HepG2 (cell line): ENCODE data around the gene KCNMA1. TPM values are rescaled to one million over a fixed set of nuclear protein-coding genes. Genes with fewer than 3 reads are reported as not detected.

Source experiments
- ATAC-seq: fragments of 200-7000 bp; cut with Tn5 transposase; 3 replicates; pipeline ENCODE4 v1.9.1; 2020; ENCODE audit warnings: mild to moderate bottlenecking, moderate library complexity
- BruUV-seq: library from RNA; stranded (reverse); fragments of 400-500 nt; replicated peaks from 2 replicates; lab custom pipeline; 2021; lab: Mats Ljungman, UMichigan
- CTCF ChIA-PET: fragments of 300-600 bp; formaldehyde crosslinking; extraction: SDS; loops from one replicate; lab custom pipeline; 2021; ENCODE audit warnings: low total read pairs, inconsistent platforms, low intra/inter-chr PET ratio; lab: Yijun Ruan, JAX
- POLR2A ChIA-PET: fragments of 350-600 bp; sonication (Branson Sonifier 250); formaldehyde crosslinking; loops from one replicate; lab custom pipeline; 2020; ENCODE audit warnings: antibody characterized with exemption, inconsistent platforms; lab: Yijun Ruan, JAX
- DNase-seq: peaks from one replicate; pipeline ENCODE4 v3.0.0-alpha.2; 2015; ENCODE audit warnings: low spot score
- FAIRE-seq: peaks from 3 replicates; lab custom pipeline; 2011; peaks lifted over from hg19 to GRCh38; lab: Jason Lieb, UNC
- H2AFZ ChIP-seq: one replicate; pipeline ENCODE4 v1.6.1; 2011; ENCODE audit warnings: low read length, inconsistent platforms
- H3K27ac ChIP-seq: fragments of 300-600 bp; 3 replicates; pipeline ENCODE4 v1.8.0; 2011; ENCODE audit warnings: mixed run types, mild to moderate bottlenecking, mixed read lengths, low read length, inconsistent platforms; ENCODE audit not compliant: insufficient read depth; ENCODE audit errors: extremely low read length
- H3K27me3 ChIP-seq, 2 experiments: fragments of 200-600 bp in 1 of 2; 2 replicates in 1 of 2; 3 replicates in 1 of 2; pipeline versions ENCODE4 v1.6.0 to v1.8.0; 2011; ENCODE audit warnings: low read length in 2 of 2, mild to moderate bottlenecking in 2 of 2, moderate library complexity in 2 of 2, inconsistent platforms in 1 of 2; ENCODE audit not compliant: insufficient read depth in 2 of 2, control insufficient read depth in 1 of 2
- H3K36me3 ChIP-seq, 2 experiments: fragments of 200-600 bp in 1 of 2; replicated peaks in 1 of 2; 2 replicates in 1 of 2; 3 replicates in 1 of 2; pipeline versions ENCODE4 v1.5.1 to v1.8.0; 2011; ENCODE audit warnings: low read length in 2 of 2, inconsistent platforms in 1 of 2; ENCODE audit not compliant: insufficient read depth in 2 of 2, control insufficient read depth in 1 of 2
- H3K4me1 ChIP-seq: 2 replicates; pipeline ENCODE4 v1.5.1; 2012; ENCODE audit warnings: low read length, inconsistent platforms; ENCODE audit not compliant: insufficient read depth
- H3K4me2 ChIP-seq: 2 replicates; pipeline ENCODE4 v1.6.0; 2011; ENCODE audit warnings: low read depth, low read length, inconsistent platforms
- H3K4me3 ChIP-seq, 3 experiments: fragments of 200-600 bp in 1 of 3; sonication (generic), shearing (Covaris generic) in 1 of 3; replicated peaks in 1 of 3; 2 replicates each; pipeline ENCODE4 v1.5.1; 2011 to 2016; ENCODE audit warnings: low read length in 3 of 3, inconsistent platforms in 2 of 3, low read depth in 2 of 3, mild to moderate bottlenecking in 2 of 3, control low read depth in 1 of 3, mixed read lengths in 1 of 3; ENCODE audit not compliant: insufficient read depth in 1 of 3
- H3K79me2 ChIP-seq: one replicate; pipeline ENCODE4 v1.6.1; 2011; ENCODE audit warnings: low read length, inconsistent platforms; ENCODE audit not compliant: insufficient read depth
- H3K9ac ChIP-seq: 2 replicates; pipeline ENCODE4 v1.6.0; 2011; ENCODE audit warnings: mild to moderate bottlenecking, low read depth, low read length, inconsistent platforms; ENCODE audit not compliant: insufficient read depth
- H3K9me3 ChIP-seq: 2 replicates; pipeline ENCODE4 v1.5.1; 2012; ENCODE audit warnings: mild to moderate bottlenecking, low read length
- H4K20me1 ChIP-seq: 2 replicates; pipeline ENCODE4 v1.6.0; 2011; ENCODE audit warnings: inconsistent platforms, mild to moderate bottlenecking, low read length, moderate library complexity; ENCODE audit not compliant: insufficient read depth
- ARNT ChIP-seq: fragments of 450-650 bp; IDR thresholded peaks from 2 replicates; pipeline ENCODE4 v1.6.1; 2017
- BCL6 ChIP-seq: IDR thresholded peaks from 2 replicates; pipeline ENCODE4 v1.6.1; 2016; ENCODE audit warnings: missing genetic modification reagents, missing compliant biosample characterization
- CC2D1A ChIP-seq: sonication (generic); formaldehyde crosslinking; IDR thresholded peaks from 2 replicates; pipeline ENCODE4 v1.8.1; 2023; ENCODE audit warnings: mild to moderate bottlenecking, missing genetic modification reagents
- E2F2 ChIP-seq: sonication (generic); formaldehyde crosslinking; IDR thresholded peaks from 2 replicates; pipeline ENCODE4 v1.4.0; 2020; ENCODE audit warnings: missing genetic modification reagents, borderline replicate concordance
- ELF4 ChIP-seq: sonication (generic); formaldehyde crosslinking; IDR thresholded peaks from 2 replicates; pipeline ENCODE4 v1.5.0; 2020; ENCODE audit warnings: missing genetic modification reagents, mild to moderate bottlenecking, moderate library complexity, borderline replicate concordance
- KLF13 ChIP-seq: sonication (generic); formaldehyde crosslinking; IDR thresholded peaks from 2 replicates; pipeline ENCODE4 v1.4.0; 2020; ENCODE audit warnings: mild to moderate bottlenecking, missing genetic modification reagents
- NFE2L2 ChIP-seq: fragments of 150-350 bp; IDR thresholded peaks from 2 replicates; pipeline ENCODE4 v1.6.1; 2014; ENCODE audit warnings: low read length
- SNAPC5 ChIP-seq: sonication (generic); formaldehyde crosslinking; IDR thresholded peaks from 2 replicates; pipeline ENCODE4 v1.8.1; 2023; ENCODE audit warnings: mild to moderate bottlenecking, missing genetic modification reagents, borderline replicate concordance
- TBP ChIP-seq: sonication (generic); formaldehyde crosslinking; IDR thresholded peaks from 2 replicates; pipeline ENCODE4 v1.5.0; 2020; ENCODE audit warnings: missing genetic modification reagents
- ZNF225 ChIP-seq: sonication (generic); formaldehyde crosslinking; IDR thresholded peaks from 2 replicates; pipeline ENCODE4 v1.4.0; 2020; ENCODE audit warnings: mild to moderate bottlenecking, missing genetic modification reagents
- ZNF749 ChIP-seq: sonication (generic); formaldehyde crosslinking; IDR thresholded peaks from 2 replicates; pipeline ENCODE4 v1.8.0; 2022; ENCODE audit warnings: mild to moderate bottlenecking, missing genetic modification reagents, moderate library complexity, borderline replicate concordance
- ZSCAN29 ChIP-seq: sonication (generic); formaldehyde crosslinking; conservative IDR thresholded peaks from 2 replicates; pipeline ENCODE4 v1.4.0; 2020; ENCODE audit warnings: mild to moderate bottlenecking, missing genetic modification reagents
- ZUFSP ChIP-seq: sonication (generic); formaldehyde crosslinking; IDR thresholded peaks from 2 replicates; pipeline ENCODE4 v1.9.0; 2021; ENCODE audit warnings: missing genetic modification reagents, mild to moderate bottlenecking, borderline replicate concordance
- WGBS: methylation state at CpG from one replicate; pipeline ENCODE4 v1.1.6; 2017; ENCODE audit warnings: low lambda C conversion rate; 5-methylcytosine and 5-hydroxymethylcytosine counted together
- in situ Hi-C: cut with HindIII; loops from 2 replicates; pipeline ENCODE4 v1.10.0; 2017; ENCODE audit warnings: low pct_unique_long_range_greater_than_20kb; ENCODE audit not compliant: extremely low pct_ligation_motif_present
- intact Hi-C: fragments of 100-400 bp; cut with micrococcal nuclease; formaldehyde crosslinking; loops from one replicate; pipeline ENCODE4 v1.10.0; 2022; ENCODE audit not compliant: unreplicated experiment
- polyA plus RNA-seq, 8 experiments: library from polyadenylated mRNA; depleted of rRNA in 3 of 8; stranded (reverse) in 7 of 8; unstranded in 1 of 8; fragments of >200 nt; fragmentation: Illumina TruSeq in 4 of 8; extraction: Trizol in 4 of 8; gene quantifications; 2 replicates each; pipeline versions ENCODE4 v1.2.1 to v1.2.3, GENCODE V29; 2011 to 2016; ENCODE audit warnings: low read depth in 4 of 8, missing spikeins in 1 of 8, mixed read lengths in 1 of 8; ENCODE audit not compliant: insufficient read depth in 1 of 8
- total RNA-seq, 5 experiments: library from RNA; depleted of rRNA; stranded (reverse); fragments of >200 nt; fragmentation: Illumina TruSeq; extraction: Trizol; gene quantifications; 2 replicates each; pipeline ENCODE4 v1.2.3, GENCODE V29; 2016; ENCODE audit warnings: low read depth in 1 of 5

KCNMA1 gene
- total and polyA plus RNA-seq, 2 of the 13 experiments (the other 11 are each of a cell fraction or from before 2014, with no cell fraction given) = 0.02 TPM; not detected in 1

GRCh38 chr10:77639756-77640155, 2.1 kb upstream of the KCNMA1 start:
- in situ Hi-C loops = loop anchor here (5.0 to 10.0 kb wide), 4 partner anchors 145 to 462 kb away; no protein-coding TSS in a partner anchor
- POLR2A ChIA-PET = no interaction called here
- no peaks in the 10 kb centered on the region for H4K20me1 ChIP-seq
- no peak for FAIRE-seq
- CTCF ChIA-PET = interaction anchor here (1.1 to 2.6 kb wide), 2 partner anchors 145 to 466 kb away, joined by 3 to 7 read pairs; no protein-coding TSS in a partner anchor
- no peak overlapping the region for H3K9ac ChIP-seq
- H3K36me3 ChIP-seq = no peaks in the 10 kb centered on the region
- H3K9me3 ChIP-seq = no peaks in the 10 kb centered on the region
- intact Hi-C loops = loop anchor here (2.0 to 5.0 kb wide), 2 partner anchors 247 to 475 kb away; no protein-coding TSS in a partner anchor
- no peaks in the 10 kb centered on the region for H3K4me1 ChIP-seq
- no peak for TF ChIP-seq ARNT
- TF ChIP-seq E2F2 (CRISPR knock-in tag) = no peak
- TF ChIP-seq ZNF225 = no peak
- TF ChIP-seq KLF13 (CRISPR knock-in tag) = no peak
- no peak for TF ChIP-seq ZUFSP (CRISPR knock-in tag)
- TF ChIP-seq NFE2L2 = no peak
- no peak for TF ChIP-seq BCL6 (CRISPR knock-in tag)
- no peak for TF ChIP-seq ELF4 (CRISPR knock-in tag)
- no peak for TF ChIP-seq ZSCAN29 (CRISPR knock-in tag)
- no peak for TF ChIP-seq SNAPC5 (CRISPR knock-in tag)
- TF ChIP-seq ZNF749 (CRISPR knock-in tag) = no peak
- no peak for TF ChIP-seq CC2D1A (CRISPR knock-in tag)
- TF ChIP-seq TBP (CRISPR knock-in tag) = no peak
- WGBS = 0% methylated on average over 3 of the region's 3 CpGs
- no TSS peak for BruUV-seq
- DNase-seq = no peak
- H3K4me2 ChIP-seq = no peak overlapping the region
- no peaks in the 10 kb centered on the region for H3K79me2 ChIP-seq
- H3K27ac ChIP-seq = no peak overlapping the region
- no peak overlapping the region for H3K4me3 ChIP-seq
- H2AFZ ChIP-seq = no peak overlapping the region
- ATAC-seq = no peak
- peaks cover 2 to 29% of the 10 kb centered on the region in 2 experiments; a peak in 4 of 5 replicates for H3K27me3 ChIP-seq
